K562 (cell line): ENCODE data around the gene COMMD10. TPM values are rescaled to one million over a fixed set of nuclear protein-coding genes. Genes with fewer than 3 reads are reported as not detected.

Source experiments
- ATAC-seq: fragments of 200-7000 bp; cut with Tn5 transposase; 3 replicates; pipeline ENCODE4 v1.9.1; 2020; ENCODE audit warnings: moderate library complexity
- BruUV-seq: library from RNA; stranded (reverse); fragments of 400-500 nt; replicated peaks from 2 replicates; lab custom pipeline; 2021; lab: Mats Ljungman, UMichigan
- CTCF ChIA-PET: fragments of 300-600 bp; formaldehyde crosslinking; extraction: SDS; loops from one replicate; lab custom pipeline; 2021; ENCODE audit warnings: low intra/inter-chr PET ratio; lab: Yijun Ruan, JAX
- POLR2A ChIA-PET: fragments of 300-600, 350-650 bp; sonication (Branson Sonifier 250); formaldehyde crosslinking; extraction: SDS; loops from one replicate; lab custom pipeline; 2021; ENCODE audit warnings: antibody characterized with exemption, inconsistent platforms; lab: Yijun Ruan, JAX
- DNase-seq, 4 experiments: peaks; one replicate each; pipeline versions ENCODE4 v3.0.0 to v3.0.0-alpha.2; 2011 to 2018; ENCODE audit warnings: low spot score in 3 of 4, mixed read lengths in 3 of 4; ENCODE audit errors: extremely low read depth in 1 of 4
- FAIRE-seq: peaks from 2 replicates; lab custom pipeline; 2011; peaks lifted over from hg19 to GRCh38; lab: Jason Lieb, UNC
- H2AFZ ChIP-seq: 2 replicates; pipeline ENCODE4 v1.6.0; 2011; ENCODE audit warnings: low read depth, low read length, control low read depth, inconsistent platforms
- H3K27ac ChIP-seq: fragments of 200-600 bp; 3 replicates; pipeline ENCODE4 v1.8.0; 2011; ENCODE audit warnings: low read depth, mild to moderate bottlenecking, control low read depth, inconsistent platforms, low read length, moderate library complexity, mixed read lengths; ENCODE audit errors: extremely low read depth
- H3K27me3 ChIP-seq, 2 experiments: fragments of 300-600 bp in 1 of 2; 2 replicates in 1 of 2; 3 replicates in 1 of 2; pipeline versions ENCODE4 v1.6.0 to v1.8.0; 2011; ENCODE audit warnings: inconsistent platforms in 2 of 2, low read length in 2 of 2, mild to moderate bottlenecking in 1 of 2, mixed read lengths in 1 of 2, moderate library complexity in 1 of 2; ENCODE audit not compliant: control insufficient read depth in 2 of 2, insufficient read depth in 2 of 2
- H3K36me3 ChIP-seq: fragments of 300-600 bp; 3 replicates; pipeline ENCODE4 v1.8.0; 2011; ENCODE audit warnings: mild to moderate bottlenecking, low read length, inconsistent platforms; ENCODE audit not compliant: control insufficient read depth, insufficient read depth
- H3K4me1 ChIP-seq, 2 experiments: fragments of 200-600 bp in 1 of 2; replicated peaks in 1 of 2; 2 replicates in 1 of 2; 3 replicates in 1 of 2; pipeline versions ENCODE4 v1.5.1 to v1.8.0; 2011; ENCODE audit warnings: inconsistent platforms in 2 of 2, low read length in 2 of 2, mild to moderate bottlenecking in 1 of 2, mixed read lengths in 1 of 2, moderate library complexity in 1 of 2; ENCODE audit not compliant: control insufficient read depth in 2 of 2, insufficient read depth in 2 of 2
- H3K4me2 ChIP-seq: 2 replicates; pipeline ENCODE4 v1.6.1; 2011; ENCODE audit warnings: low read length, control low read depth, inconsistent platforms, mixed read lengths; ENCODE audit not compliant: insufficient read depth
- H3K4me3 ChIP-seq: fragments of 200-600 bp; sonication (generic), shearing (Covaris generic); 2 replicates; pipeline ENCODE4 v1.5.1; 2016; ENCODE audit warnings: control low read depth, inconsistent platforms
- H3K79me2 ChIP-seq: fragments of 200-600 bp; 3 replicates; pipeline ENCODE4 v1.8.0; 2011; ENCODE audit warnings: low read length, inconsistent platforms; ENCODE audit not compliant: control insufficient read depth, insufficient read depth
- H3K9ac ChIP-seq, 2 experiments: 2 replicates each; pipeline versions ENCODE4 v1.6.0 to v1.6.1; 2011; ENCODE audit warnings: low read depth in 2 of 2, low read length in 2 of 2, control low read depth in 1 of 2, inconsistent platforms in 1 of 2, mild to moderate bottlenecking in 1 of 2, mixed read lengths in 1 of 2; ENCODE audit not compliant: insufficient read depth in 1 of 2
- H3K9me1 ChIP-seq: one replicate; pipeline ENCODE4 v1.6.0; 2011; ENCODE audit warnings: inconsistent platforms, mild to moderate bottlenecking, low read length, moderate library complexity; ENCODE audit not compliant: control insufficient read depth, insufficient read depth
- H3K9me3 ChIP-seq: replicated peaks from 2 replicates; pipeline ENCODE4 v1.5.1; 2011; ENCODE audit warnings: low read depth, low read length, inconsistent platforms; ENCODE audit not compliant: control insufficient read depth, insufficient read depth
- H4K20me1 ChIP-seq: replicated peaks from 2 replicates; pipeline ENCODE4 v1.6.1; 2011; ENCODE audit warnings: low read length, inconsistent platforms, mixed read lengths; ENCODE audit not compliant: control insufficient read depth, insufficient read depth
- ESRRB ChIP-seq: fragments of 250-450 bp; sonication (Bioruptor Pico); IDR thresholded peaks from 2 replicates; pipeline ENCODE4 v1.5.0; 2020; ENCODE audit warnings: mild to moderate bottlenecking, moderate library complexity, borderline replicate concordance
- EWSR1 ChIP-seq: fragments of 450-650 bp; IDR thresholded peaks from 2 replicates; pipeline ENCODE4 v1.6.1; 2018; ENCODE audit warnings: borderline replicate concordance, mild to moderate bottlenecking, low read depth, moderate library complexity; ENCODE audit not compliant: partially characterized antibody
- MAFG ChIP-seq: fragments of 450-650 bp; conservative IDR thresholded peaks from 2 replicates; pipeline ENCODE4 v1.6.1; 2016; ENCODE audit warnings: missing genetic modification characterization, missing compliant biosample characterization
- MIER1 ChIP-seq: fragments of 450-650 bp; IDR thresholded peaks from 2 replicates; pipeline ENCODE4 v1.6.1; 2016; ENCODE audit warnings: antibody characterized with exemption, mild to moderate bottlenecking, low read depth
- PHTF2 ChIP-seq: fragments of 250-450 bp; sonication (Bioruptor Pico); IDR thresholded peaks from 2 replicates; pipeline ENCODE4 v1.5.0; 2021; ENCODE audit warnings: mild to moderate bottlenecking
- POLR2H ChIP-seq: IDR thresholded peaks from 2 replicates; pipeline ENCODE4 v1.6.1; 2016; ENCODE audit warnings: missing genetic modification characterization, low read depth, mild to moderate bottlenecking, control low read depth, missing compliant biosample characterization, moderate library complexity
- SIRT6 ChIP-seq: IDR thresholded peaks from one replicate; pipeline ENCODE4 v1.6.1; 2012; ENCODE audit warnings: low read depth, mild to moderate bottlenecking, control low read depth, inconsistent platforms, low read length, moderate library complexity
- ZNF253 ChIP-seq: fragments of 250-450 bp; sonication (Bioruptor Pico); conservative IDR thresholded peaks from 2 replicates; pipeline ENCODE4 v1.6.1; 2021; ENCODE audit warnings: mild to moderate bottlenecking
- ZNF583 ChIP-seq: fragments of 250-450 bp; sonication (Bioruptor Pico); IDR thresholded peaks from 2 replicates; pipeline ENCODE4 v1.4.0; 2020
- ZNF778 ChIP-seq: fragments of 450-650 bp; formaldehyde crosslinking; IDR thresholded peaks from 2 replicates; pipeline ENCODE4 v1.4.0; 2020; ENCODE audit warnings: mild to moderate bottlenecking, moderate library complexity
- ZNF780A ChIP-seq: fragments of 250-450 bp; sonication (Bioruptor Pico); IDR thresholded peaks from 2 replicates; pipeline ENCODE4 v1.5.0; 2021; ENCODE audit warnings: mild to moderate bottlenecking
- WGBS: fragments of 100-300 bp; shearing (Covaris generic); methylation state at CpG from one replicate; pipeline ENCODE4 v1.1.6; 2016; ENCODE audit warnings: low coverage, mixed read lengths; ENCODE audit not compliant: insufficient coverage; ENCODE audit errors: missing lambda C conversion rate; 5-methylcytosine and 5-hydroxymethylcytosine counted together
- in situ Hi-C: fragments of 300-500 bp; cut with MboI; formaldehyde crosslinking; loops from 4 replicates; pipeline ENCODE4 v1.15.0; 2018; ENCODE audit warnings: inconsistent platforms, mixed read lengths
- intact Hi-C: fragments of 100-400 bp; cut with micrococcal nuclease; formaldehyde crosslinking; loops from 2 replicates; pipeline ENCODE4 v1.14.2; 2022
- polyA plus RNA-seq, 8 experiments: library from polyadenylated mRNA; depleted of rRNA in 4 of 8; stranded (reverse) in 5 of 8; unstranded in 3 of 8; fragments of >200 nt; fragmentation: Nextera tagmentation in 2 of 8; fragmentation: Illumina TruSeq in 1 of 8; extraction: Ambion mirVana in 2 of 8; extraction: Trizol in 1 of 8; gene quantifications; 2 replicates each; pipeline versions ENCODE4 v1.2.1 to v1.2.3, GENCODE V29; 2011 to 2014; ENCODE audit warnings: inconsistent platforms in 1 of 8, missing spikeins in 1 of 8
- total RNA-seq, 7 experiments: library from RNA; depleted of rRNA in 6 of 7; stranded (reverse); fragments of >200 nt in 6 of 7; fragmentation: Illumina TruSeq in 2 of 7; extraction: Trizol in 2 of 7; gene quantifications; 2 replicates each; pipeline versions ENCODE4 v1.2.1 to v1.2.3, GENCODE V29; 2011 to 2021; ENCODE audit warnings: low replicate concordance in 1 of 7

The COMMD10 gene
- total and polyA plus RNA-seq, 9 of the 15 experiments (the other 6 are each of a cell fraction or from before 2014, with no cell fraction given) = 17.9 to 101 (median 28.0) TPM

GRCh38 chr5:116076496-116076895 lies 8.3 kb upstream of the COMMD10 start:
- in situ Hi-C loops = no loop called here
- Histone ChIP-seq H2AFZ (no peak overlapping the region), H3K27me3 (no peaks in the 10 kb centered on the region), H3K4me3 (no peak overlapping the region), H3K9me1 (no peaks in the 10 kb centered on the region), H3K4me1 (no peaks in the 10 kb centered on the region; a peak in 1 of 5 replicates), H3K27ac (no peak overlapping the region), H4K20me1 (no peaks in the 10 kb centered on the region), H3K36me3 (no peaks in the 10 kb centered on the region), H3K4me2 (no peak overlapping the region), H3K9me3 (no peaks in the 10 kb centered on the region), H3K9ac (no peak overlapping the region), H3K79me2 (no peaks in the 10 kb centered on the region)
- intact Hi-C loops = no loop called here
- TF ChIP-seq ESRRB (CRISPR knock-in tag) (no peak), ZNF253 (no peak), MAFG (tag) (no peak), POLR2H (tag) (no peak), ZNF583 (CRISPR knock-in tag) (no peak), ZNF778 (no peak), EWSR1 (no peak), ZNF780A (CRISPR knock-in tag) (no peak), PHTF2 (CRISPR knock-in tag) (no peak), SIRT6 (no peak), MIER1 (no peak)
- DNase-seq (no peak), ATAC-seq (peak; percentile 30; the same call in 2 of the 3 replicates), FAIRE-seq (no peak)
- no TSS peak for BruUV-seq
- POLR2A ChIA-PET = interaction anchor here (1.1 kb wide), 1 partner anchor 10 kb away, joined by 4 read pairs; no protein-coding TSS in a partner anchor
- CTCF ChIA-PET = no interaction called here
- 64% methylated on average over 1 of the region's 1 CpG for WGBS
